HG02642 (cell line): ENCODE results near the gene PRB2.
"Not testable (repeated sequence)": the region's sequence is repeated elsewhere in the genome, so short reads cannot be mapped to it uniquely, and the experiment has no call there.

Experiments used
- ATAC-seq: cut with Tn5 transposase; IDR thresholded peaks from one replicate; pipeline ENCODE4 v1.9.1; 2021; ENCODE audit warnings: mild to moderate bottlenecking; ENCODE audit not compliant: unreplicated experiment, poor library complexity

Gene PRB2

GRCh38 chr12:11395467-11395866 is at the start of gene PRB2:
Gene PRB2, minus strand, starts transcription at chr12:11395567. Its CDS starts 38 bp downstream, at chr12:11395529.
- ATAC-seq: not testable (repeated sequence)

- ATAC-seq: no peak
These were observed 42.6 kb upstream of the PRB2 start for GRCh38 chr12:11437966-11438365.

- ATAC-seq: no peak
These were observed 38.3 kb upstream of the PRB2 start for GRCh38 chr12:11433664-11434063.

- ATAC-seq: no peak
These were observed 36.1 kb upstream of the PRB2 start for GRCh38 chr12:11431486-11431885.

- no peak for ATAC-seq
These were observed 32.0 kb upstream of the PRB2 start for GRCh38 chr12:11427341-11427740.

GRCh38 chr12:11412731-11413130 is 17.4 kb upstream of the PRB2 start:
- ATAC-seq: no peak

GRCh38 chr12:11408096-11408495 is 12.7 kb upstream of the PRB2 start:
- ATAC-seq: no peak

GRCh38 chr12:11397366-11397765 is 2.0 kb upstream of the PRB2 start:
- no peak for ATAC-seq

GRCh38 chr12:11391456-11391855 is 3.9 kb downstream of the PRB2 start:
- not testable (repeated sequence) for ATAC-seq

GRCh38 chr12:11377420-11377819 is 17.9 kb downstream of the PRB2 start:
- ATAC-seq: not testable (repeated sequence)

- ATAC-seq: no peak
These were observed 34.2 kb downstream of the PRB2 start for GRCh38 chr12:11361151-11361550.

- not testable (repeated sequence) for ATAC-seq
These were observed 35.0 kb downstream of the PRB2 start for GRCh38 chr12:11360205-11360883.

GRCh38 chr12:11351736-11352135 is 43.6 kb downstream of the PRB2 start:
- not testable (repeated sequence) for ATAC-seq

- no peak for ATAC-seq
These were observed 46.9 kb downstream of the PRB2 start for GRCh38 chr12:11348439-11348838.

GRCh38 chr12:11347810-11348209 is 47.6 kb downstream of the PRB2 start:
- ATAC-seq: no peak

- no peak for ATAC-seq
These were observed 50.9 kb downstream of the PRB2 start for GRCh38 chr12:11344500-11344899.
